GM12891 (cell line): Measurements from ENCODE around the gene FGF4.

ENCODE experiments used
- PAX5 ChIP-seq: IDR thresholded peaks from 2 replicates; pipeline ENCODE4 v1.6.1; 2011; ENCODE audit warnings: low read length, moderate library complexity, mild to moderate bottlenecking; ENCODE audit not compliant: insufficient read depth, severe bottlenecking
- POLR2AphosphoS5 ChIP-seq: IDR thresholded peaks from 2 replicates; pipeline ENCODE4 v1.6.1; 2011; ENCODE audit warnings: low read depth, low read length, control low read depth

DNA sequence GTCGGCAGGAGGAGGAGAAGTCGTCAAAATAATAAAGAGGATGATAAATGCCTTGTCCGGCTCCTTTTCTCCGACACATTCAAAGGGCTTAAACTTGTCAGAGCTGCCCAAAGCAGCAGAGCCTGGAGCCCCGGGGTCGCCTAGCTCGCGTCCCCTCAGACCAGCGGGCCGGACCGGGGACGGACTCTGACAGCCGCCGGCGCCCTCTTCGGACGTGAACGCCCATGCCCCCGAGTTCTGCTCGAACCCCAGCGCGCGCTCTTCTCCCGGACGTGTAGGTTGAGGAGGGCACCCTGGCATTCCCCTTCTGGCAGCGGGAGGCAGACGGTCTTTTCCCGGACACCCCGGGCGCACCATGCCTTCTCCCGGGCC lies 43.1 kb upstream of the FGF4 start:
- TF ChIP-seq POLR2AphosphoS5, result no peak
- no peak for TF ChIP-seq PAX5
